HL-60 (cell line): ENCODE data around the gene EHBP1.

Experiments
- CTCF ChIP-seq: IDR thresholded peaks from one replicate; pipeline ENCODE4 v1.5.1; 2011; ENCODE audit warnings: low read length, control low read depth, inconsistent platforms; ENCODE audit not compliant: insufficient read depth
- GABPA ChIP-seq: IDR thresholded peaks from 2 replicates; pipeline ENCODE4 v1.6.1; 2012; ENCODE audit warnings: low read depth

GRCh38 chr2:63071664-63072063, 366.2 kb downstream of the EHBP1 start:
- TF ChIP-seq CTCF (no peak), GABPA (no peak)
